K562 (cell line): ENCODE data around the gene CRLF3. TPM values are rescaled to one million over a fixed set of nuclear protein-coding genes. Genes with fewer than 3 reads are reported as not detected.

Experiments
- CHCHD3 ChIP-seq: fragments of 250-450 bp; sonication (Bioruptor Pico); IDR thresholded peaks from 2 replicates; pipeline ENCODE4 v2.1.2; 2022; ENCODE audit warnings: mild to moderate bottlenecking
- EHMT2 ChIP-seq: fragments of 450-650 bp; IDR thresholded peaks from 2 replicates; pipeline ENCODE4 v1.6.1; 2018; ENCODE audit warnings: antibody characterized with exemption
- ELF4 ChIP-seq: fragments of 450-650 bp; formaldehyde crosslinking; IDR thresholded peaks from 2 replicates; pipeline ENCODE4 v1.4.0; 2022; ENCODE audit warnings: missing genetic modification characterization
- HDGF ChIP-seq: fragments of 450-650 bp; IDR thresholded peaks from 2 replicates; pipeline ENCODE4 v1.6.1; 2016
- HNRNPK ChIP-seq: fragments of 200-400 bp; formaldehyde crosslinking; IDR thresholded peaks from one replicate; pipeline ENCODE4 v1.6.1; 2018; ENCODE audit warnings: mild to moderate bottlenecking, low read depth, low read length; ENCODE audit not compliant: poor library complexity, severe bottlenecking
- KAT8 ChIP-seq: fragments of 450-650 bp; IDR thresholded peaks from 2 replicates; pipeline ENCODE4 v1.6.1; 2016; ENCODE audit warnings: low read depth, mild to moderate bottlenecking
- KDM1A ChIP-seq, 2 experiments: fragments of 450-650 bp; IDR thresholded peaks; 2 replicates each; pipeline ENCODE4 v1.6.1; 2016; ENCODE audit warnings: mild to moderate bottlenecking in 2 of 2
- NCOA1 ChIP-seq: fragments of 450-650 bp; IDR thresholded peaks from 2 replicates; pipeline ENCODE4 v1.6.1; 2016; ENCODE audit warnings: low read depth
- NKRF ChIP-seq: fragments of 450-650 bp; IDR thresholded peaks from 2 replicates; pipeline ENCODE4 v1.6.1; 2016; ENCODE audit warnings: borderline replicate concordance
- PHB2 ChIP-seq: fragments of 450-650 bp; IDR thresholded peaks from 2 replicates; pipeline ENCODE4 v1.6.1; 2017; ENCODE audit warnings: low read depth
- SETDB1 ChIP-seq: IDR thresholded peaks from one replicate; pipeline ENCODE4 v1.6.1; 2012; ENCODE audit warnings: low read length, control low read depth, inconsistent platforms
- TRIM24 ChIP-seq, 2 experiments: fragments of 450-650 bp; IDR thresholded peaks; 2 replicates each; pipeline ENCODE4 v1.6.1; 2016
- USF2 ChIP-seq: sonication (generic); formaldehyde crosslinking; IDR thresholded peaks from 2 replicates; pipeline ENCODE4 v1.5.0; 2020; ENCODE audit warnings: missing genetic modification reagents
- ZBTB40 ChIP-seq, 2 experiments: fragments of 450-650 bp in 1 of 2; sonication (generic) in 1 of 2; formaldehyde crosslinking in 1 of 2; IDR thresholded peaks; 2 replicates each; pipeline versions ENCODE4 v1.7.1 to v1.9.0; 2016 to 2022; ENCODE audit warnings: inconsistent platforms in 1 of 2, mild to moderate bottlenecking in 1 of 2, missing genetic modification reagents in 1 of 2
- ZBTB5 ChIP-seq: fragments of 450-650 bp; IDR thresholded peaks from 2 replicates; pipeline ENCODE4 v1.6.1; 2017; ENCODE audit warnings: antibody characterized with exemption
- ZNF445 ChIP-seq: fragments of 250-450 bp; sonication (Bioruptor Pico); IDR thresholded peaks from 2 replicates; pipeline ENCODE4 v1.4.0; 2020; ENCODE audit warnings: low read depth, mild to moderate bottlenecking, moderate library complexity
- polyA plus RNA-seq, 8 experiments: library from polyadenylated mRNA; depleted of rRNA in 4 of 8; stranded (reverse) in 5 of 8; unstranded in 3 of 8; fragments of >200 nt; fragmentation: Nextera tagmentation in 2 of 8; fragmentation: Illumina TruSeq in 1 of 8; extraction: Ambion mirVana in 2 of 8; extraction: Trizol in 1 of 8; gene quantifications; 2 replicates each; pipeline versions ENCODE4 v1.2.1 to v1.2.3, GENCODE V29; 2011 to 2014; ENCODE audit warnings: inconsistent platforms in 1 of 8, missing spikeins in 1 of 8
- total RNA-seq, 7 experiments: library from RNA; depleted of rRNA in 6 of 7; stranded (reverse); fragments of >200 nt in 6 of 7; fragmentation: Illumina TruSeq in 2 of 7; extraction: Trizol in 2 of 7; gene quantifications; 2 replicates each; pipeline versions ENCODE4 v1.2.1 to v1.2.3, GENCODE V29; 2011 to 2021; ENCODE audit warnings: low replicate concordance in 1 of 7

Gene CRLF3
- total and polyA plus RNA-seq, 9 of the 15 experiments (the other 6 are each of a cell fraction or from before 2014, with no cell fraction given), result 13.2 to 55.9 (median 29.8) TPM

GRCh38 chr17:30824002-30824355, 513 bp downstream of the CRLF3 start (continued):
- peak; percentile 82; the same call in 1 of the 2 replicates for TF ChIP-seq NKRF
- TF ChIP-seq HNRNPK, result no peak
- TF ChIP-seq CHCHD3, result no peak
- TF ChIP-seq PHB2, result peak; percentile 56; the same call in 1 of the 2 replicates
- peak; percentile 23; the same call in 1 of the 2 replicates for TF ChIP-seq NCOA1
- TF ChIP-seq TRIM24 (IDR thresholded peaks at IDR 0.05), result 0 out of 4 replicates have a peak, but pooled peaks of 1 of the 2 experiments have one; percentile 21
- no peak for TF ChIP-seq ZNF445
- no peak for TF ChIP-seq KAT8
- TF ChIP-seq KDM1A (IDR thresholded peaks at IDR 0.05), result peak in 1 of 2 experiments; percentile 10; a peak in 1 of 4 replicates
- 0 out of 2 replicates have a peak, but pooled peaks have one; percentile 78 for TF ChIP-seq HDGF
- TF ChIP-seq SETDB1, result no peak
- peak; percentile 28; the same call in 1 of the 2 replicates for TF ChIP-seq ZBTB40 (IDR thresholded peaks at IDR 0.05)
- no peak for TF ChIP-seq ZBTB40 (CRISPR knock-in tag; IDR thresholded peaks at IDR 0.05)
- TF ChIP-seq ELF4 (CRISPR knock-in tag), result peak; percentile 18; the same call in 1 of the 2 replicates
- TF ChIP-seq EHMT2, result 0 out of 2 replicates have a peak, but pooled peaks have one; percentile 21
- TF ChIP-seq USF2 (CRISPR knock-in tag), result no peak
- TF ChIP-seq ZBTB5, result peak; percentile 26; the same call in 1 of the 2 replicates
